GM19395 (cell line): ENCODE data around the gene GTPBP10.

ENCODE experiments used
- ATAC-seq: cut with Tn5 transposase; IDR thresholded peaks from one replicate; pipeline ENCODE4 v1.9.1; 2021; ENCODE audit warnings: mild to moderate bottlenecking, moderate library complexity; ENCODE audit not compliant: unreplicated experiment

Gene GTPBP10

GRCh38 chr7:90351987-90352386 lies 5.5 kb downstream of the GTPBP10 start:
- ATAC-seq: no peak

- ATAC-seq: no peak
Observed at GRCh38 chr7:90383422-90383821, 36.9 kb downstream of the GTPBP10 start.

GRCh38 chr7:90383861-90384260 lies 37.3 kb downstream of the GTPBP10 start:
- ATAC-seq: no peak

GRCh38 chr7:90384433-90384832 lies 37.9 kb downstream of the GTPBP10 start:
- no peak for ATAC-seq

- ATAC-seq: no peak
Observed at GRCh38 chr7:90387470-90388240, 41.1 kb downstream of the GTPBP10 start.

- no peak for ATAC-seq
Observed at GRCh38 chr7:90390926-90391325, 44.4 kb downstream of the GTPBP10 start.

GRCh38 chr7:90391488-90391887 lies 45.0 kb downstream of the GTPBP10 start:
- ATAC-seq: no peak

GRCh38 chr7:90396420-90396819 lies 49.9 kb downstream of the GTPBP10 start:
- no peak for ATAC-seq

- ATAC-seq: no peak
Observed at GRCh38 chr7:90401989-90402388, 55.5 kb downstream of the GTPBP10 start.

GRCh38 chr7:90402785-90403173 lies 56.3 kb downstream of the GTPBP10 start:
- no peak for ATAC-seq

- ATAC-seq: peak; percentile 96
Observed at GRCh38 chr7:90403174-90404113, 56.9 kb downstream of the GTPBP10 start, which contains the start of gene CLDN12. CLDN12 (plus strand) TSS chr7:90403461; CDS start chr7:90412677, 9,216 bp downstream.

GRCh38 chr7:90404777-90405176 lies 58.3 kb downstream of the GTPBP10 start:
- ATAC-seq: no peak

- no peak for ATAC-seq
Observed at GRCh38 chr7:90407484-90407821, 60.9 kb downstream of the GTPBP10 start.

- ATAC-seq: no peak
Observed at GRCh38 chr7:90408142-90408541, 61.6 kb downstream of the GTPBP10 start.

GRCh38 chr7:90409667-90410066 lies 63.2 kb downstream of the GTPBP10 start:
- ATAC-seq: no peak

GRCh38 chr7:90411510-90411909 lies 65.0 kb downstream of the GTPBP10 start:
- no peak for ATAC-seq

- peak; percentile 68 for ATAC-seq
Observed at GRCh38 chr7:90412458-90413184, 66.1 kb downstream of the GTPBP10 start.

- peak; percentile 16 for ATAC-seq
Observed at GRCh38 chr7:90413185-90413528, 66.6 kb downstream of the GTPBP10 start.

- no peak for ATAC-seq
Observed at GRCh38 chr7:90421651-90422050, 75.1 kb downstream of the GTPBP10 start.

GRCh38 chr7:90424720-90425119 lies 78.2 kb downstream of the GTPBP10 start:
- ATAC-seq: peak; percentile 98

GRCh38 chr7:90425376-90425775 lies 78.9 kb downstream of the GTPBP10 start:
- ATAC-seq: no peak
